Gastrocnemius medialis (tissue), 4 donors: ENCODE results near the gene CYP1A2.

Experiments
- POLR2A ChIP-seq, 2 donors: fragments of 450-650 bp; IDR thresholded peaks; one replicate each; pipeline ENCODE4 v1.6.1; 2017; ENCODE audit warnings: antibody characterized with exemption in 2 of 2, mild to moderate bottlenecking in 2 of 2, moderate library complexity in 2 of 2
- TF ChIP-seq, protein P1 (sequence below), 5 experiments: fragments of 450-650 bp in 3 of 5; fragments of 200-600 bp in 2 of 5; sonication (generic) in 2 of 5; IDR thresholded peaks in 4 of 5; conservative IDR thresholded peaks in 1 of 5; 1 replicate in 4 of 5; 2 replicates in 1 of 5; pipeline ENCODE4 v1.5.1; 2016 to 2019; ENCODE audit warnings: antibody characterized with exemption in 5 of 5, mild to moderate bottlenecking in 3 of 5, moderate library complexity in 3 of 5

DNA sequence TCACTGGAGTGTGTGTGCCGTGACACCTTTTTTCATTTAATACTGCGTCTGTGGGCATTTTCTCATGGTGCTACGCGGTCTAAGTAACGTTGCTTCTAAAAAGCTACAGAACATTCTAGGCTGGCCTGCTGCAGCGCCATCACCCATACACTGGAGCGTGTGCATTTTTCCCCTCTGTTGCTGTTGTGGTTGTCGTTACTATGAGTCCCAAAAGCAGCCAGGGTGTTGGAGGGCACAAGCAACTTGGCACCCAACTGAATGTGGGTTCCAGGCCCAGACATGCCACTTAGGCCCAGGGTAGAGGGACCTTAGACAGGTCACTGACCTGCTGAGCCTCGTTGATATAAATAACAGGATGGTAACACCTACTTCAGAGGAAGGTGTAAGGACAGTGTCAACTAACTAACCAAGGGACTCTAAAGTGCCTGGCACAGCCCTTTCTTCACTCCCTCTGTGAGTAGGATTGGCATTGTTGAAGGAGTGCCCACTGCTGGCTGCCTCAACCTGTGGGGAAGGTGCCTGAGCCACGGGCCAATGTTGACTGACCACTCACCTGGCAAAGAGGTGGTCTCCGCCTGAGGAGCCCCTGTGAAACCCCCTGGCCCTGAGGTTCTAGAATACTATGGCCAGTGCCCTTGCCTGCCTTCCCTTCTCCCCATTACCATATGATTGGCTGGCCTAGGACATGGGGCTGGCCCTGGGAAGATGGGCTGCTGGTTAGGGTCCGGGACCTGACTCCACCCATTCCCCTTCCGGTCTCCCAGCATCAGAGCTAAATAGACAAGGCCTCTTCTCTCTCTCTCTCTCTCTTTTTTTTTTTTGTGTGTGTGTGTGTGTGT, 36.8 kb downstream of the CYP1A2 start:
- TF ChIP-seq, protein P1, sequence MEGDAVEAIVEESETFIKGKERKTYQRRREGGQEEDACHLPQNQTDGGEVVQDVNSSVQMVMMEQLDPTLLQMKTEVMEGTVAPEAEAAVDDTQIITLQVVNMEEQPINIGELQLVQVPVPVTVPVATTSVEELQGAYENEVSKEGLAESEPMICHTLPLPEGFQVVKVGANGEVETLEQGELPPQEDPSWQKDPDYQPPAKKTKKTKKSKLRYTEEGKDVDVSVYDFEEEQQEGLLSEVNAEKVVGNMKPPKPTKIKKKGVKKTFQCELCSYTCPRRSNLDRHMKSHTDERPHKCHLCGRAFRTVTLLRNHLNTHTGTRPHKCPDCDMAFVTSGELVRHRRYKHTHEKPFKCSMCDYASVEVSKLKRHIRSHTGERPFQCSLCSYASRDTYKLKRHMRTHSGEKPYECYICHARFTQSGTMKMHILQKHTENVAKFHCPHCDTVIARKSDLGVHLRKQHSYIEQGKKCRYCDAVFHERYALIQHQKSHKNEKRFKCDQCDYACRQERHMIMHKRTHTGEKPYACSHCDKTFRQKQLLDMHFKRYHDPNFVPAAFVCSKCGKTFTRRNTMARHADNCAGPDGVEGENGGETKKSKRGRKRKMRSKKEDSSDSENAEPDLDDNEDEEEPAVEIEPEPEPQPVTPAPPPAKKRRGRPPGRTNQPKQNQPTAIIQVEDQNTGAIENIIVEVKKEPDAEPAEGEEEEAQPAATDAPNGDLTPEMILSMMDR (IDR thresholded peaks at IDR 0.05 in 4 of 5, conservative IDR thresholded peaks at IDR 0.05 in 1 of 5), result no peak
- no peak for TF ChIP-seq POLR2A (IDR thresholded peaks at IDR 0.05)
